ENCODE results near the gene PIGC. TPM values are rescaled to one million over a fixed set of nuclear protein-coding genes. Genes with fewer than 3 reads are reported as not detected.

Gene PIGC
- total RNA-seq, 1 experiment from 2014 or later: 26.6 TPM

DNA sequence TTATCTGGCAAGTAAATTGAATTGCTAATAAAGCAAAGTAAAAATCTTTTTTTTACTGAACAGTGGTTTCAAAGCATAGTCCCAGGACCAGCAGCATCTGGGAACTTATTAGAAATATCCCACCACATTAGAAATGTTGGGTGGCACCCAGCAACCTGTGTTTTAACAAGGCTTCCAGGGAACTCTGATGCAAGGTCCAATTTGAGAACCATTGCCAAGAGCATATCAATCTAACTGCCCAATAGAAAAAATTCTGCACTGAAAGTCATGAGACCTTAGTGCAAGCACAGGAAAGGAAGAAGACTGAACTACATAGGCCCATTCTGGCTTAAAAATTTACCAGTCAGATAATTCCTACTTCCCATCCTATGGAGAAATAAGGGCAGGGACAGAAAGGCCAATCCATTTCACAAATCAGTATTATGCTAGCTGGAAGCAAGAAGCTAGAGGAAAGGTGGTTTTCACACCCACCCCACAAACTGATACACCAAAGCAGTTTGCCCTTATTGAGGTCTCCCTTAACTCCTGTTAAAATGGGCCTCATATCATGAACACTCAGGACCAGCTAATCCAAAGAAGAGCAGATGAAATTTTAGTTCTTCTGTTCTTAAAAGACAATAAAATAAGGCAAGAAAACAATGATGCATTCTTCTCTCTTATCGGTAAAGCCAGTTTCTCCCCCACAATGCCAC, 40.8 kb downstream of the PIGC start:
- no peaks in the 10 kb centered on the region for H3K27me3 ChIP-seq
- no peaks in the 10 kb centered on the region for H3K36me3 ChIP-seq
- peaks cover 27% of the 10 kb centered on the region for H3K4me1 ChIP-seq
- H3K9me3 ChIP-seq (replicated peaks): no peaks in the 10 kb centered on the region
- DNase-seq: no peak
- H3K4me3 ChIP-seq: no peak overlapping the region
- no peak overlapping the region for H3K27ac ChIP-seq

DNA sequence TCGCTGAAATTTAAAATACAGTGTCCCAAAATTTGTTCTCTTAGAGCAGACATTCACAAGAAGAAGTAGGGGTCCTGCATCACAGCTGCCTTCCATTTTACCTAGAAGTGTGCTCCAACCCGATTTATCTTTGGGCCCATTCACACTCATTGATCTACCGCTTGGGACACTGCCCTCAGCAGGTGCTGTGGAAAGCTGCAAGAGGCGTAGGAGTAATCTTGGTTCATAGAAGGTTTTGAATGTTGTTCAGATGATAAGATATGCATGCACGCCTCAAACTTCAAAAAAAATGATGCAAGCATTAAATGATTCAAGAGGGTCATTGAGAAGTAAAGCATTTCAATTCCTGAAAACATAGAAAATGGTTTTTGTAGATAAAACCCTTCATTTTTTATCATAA, 42.0 kb downstream of the PIGC start:
- Histone ChIP-seq H3K4me3 (no peak overlapping the region), H3K9me3 (replicated peaks) (no peaks in the 10 kb centered on the region), H3K36me3 (no peaks in the 10 kb centered on the region), H3K27me3 (no peaks in the 10 kb centered on the region), H3K27ac (no peak overlapping the region), H3K4me1 (peaks cover 32% of the 10 kb centered on the region)
- no peak for DNase-seq

DNA sequence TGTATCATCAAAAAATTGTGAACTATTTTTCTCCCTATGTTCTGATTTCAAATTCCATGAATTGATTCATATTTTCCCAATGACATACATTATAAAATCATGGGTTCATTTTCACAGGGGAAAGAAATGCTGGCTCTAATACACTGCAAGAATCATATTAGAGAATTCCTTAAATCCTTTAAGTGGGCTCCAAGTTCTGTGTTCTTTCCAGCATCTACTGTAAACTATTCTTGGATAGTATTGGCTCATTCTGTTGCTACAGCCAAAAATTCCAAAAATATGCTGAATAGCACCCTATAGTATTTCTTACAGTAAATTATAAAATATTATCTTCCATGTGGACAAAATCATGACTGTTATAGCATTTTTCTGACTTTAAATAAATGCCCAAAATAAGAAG, 42.4 kb downstream of the PIGC start:
- Histone ChIP-seq H3K27me3 (no peaks in the 10 kb centered on the region), H3K4me3 (no peak overlapping the region), H3K27ac (no peak overlapping the region), H3K9me3 (replicated peaks) (no peaks in the 10 kb centered on the region), H3K4me1 (peaks cover 32% of the 10 kb centered on the region), H3K36me3 (no peaks in the 10 kb centered on the region)
- no peak for DNase-seq

DNA sequence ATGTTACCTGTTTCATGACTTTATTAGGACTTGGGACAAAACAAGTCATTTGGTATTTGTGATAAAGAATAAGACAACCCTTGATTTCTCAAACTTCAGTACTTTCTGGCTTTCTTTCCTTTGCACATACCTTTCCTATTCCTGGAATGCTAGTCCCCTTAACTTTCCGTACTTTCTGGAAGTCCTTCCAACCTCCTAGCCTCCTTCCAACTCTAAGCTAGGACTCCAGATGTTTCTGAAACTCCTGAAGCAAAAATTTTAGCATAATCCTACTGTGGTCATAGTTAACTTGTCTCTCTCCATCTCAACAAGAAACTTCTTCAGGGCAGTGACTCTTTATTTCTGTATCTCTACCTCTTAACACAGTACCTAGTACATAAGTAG, 43.2 kb downstream of the PIGC start:
- H3K4me1 ChIP-seq: peaks cover 32% of the 10 kb centered on the region
- no peaks in the 10 kb centered on the region for H3K27me3 ChIP-seq
- H3K36me3 ChIP-seq: no peaks in the 10 kb centered on the region
- no peaks in the 10 kb centered on the region for H3K9me3 ChIP-seq (replicated peaks)
- H3K27ac ChIP-seq: peak overlapping the region; percentile 73
- H3K4me3 ChIP-seq: no peak overlapping the region
- no peak for DNase-seq

DNA sequence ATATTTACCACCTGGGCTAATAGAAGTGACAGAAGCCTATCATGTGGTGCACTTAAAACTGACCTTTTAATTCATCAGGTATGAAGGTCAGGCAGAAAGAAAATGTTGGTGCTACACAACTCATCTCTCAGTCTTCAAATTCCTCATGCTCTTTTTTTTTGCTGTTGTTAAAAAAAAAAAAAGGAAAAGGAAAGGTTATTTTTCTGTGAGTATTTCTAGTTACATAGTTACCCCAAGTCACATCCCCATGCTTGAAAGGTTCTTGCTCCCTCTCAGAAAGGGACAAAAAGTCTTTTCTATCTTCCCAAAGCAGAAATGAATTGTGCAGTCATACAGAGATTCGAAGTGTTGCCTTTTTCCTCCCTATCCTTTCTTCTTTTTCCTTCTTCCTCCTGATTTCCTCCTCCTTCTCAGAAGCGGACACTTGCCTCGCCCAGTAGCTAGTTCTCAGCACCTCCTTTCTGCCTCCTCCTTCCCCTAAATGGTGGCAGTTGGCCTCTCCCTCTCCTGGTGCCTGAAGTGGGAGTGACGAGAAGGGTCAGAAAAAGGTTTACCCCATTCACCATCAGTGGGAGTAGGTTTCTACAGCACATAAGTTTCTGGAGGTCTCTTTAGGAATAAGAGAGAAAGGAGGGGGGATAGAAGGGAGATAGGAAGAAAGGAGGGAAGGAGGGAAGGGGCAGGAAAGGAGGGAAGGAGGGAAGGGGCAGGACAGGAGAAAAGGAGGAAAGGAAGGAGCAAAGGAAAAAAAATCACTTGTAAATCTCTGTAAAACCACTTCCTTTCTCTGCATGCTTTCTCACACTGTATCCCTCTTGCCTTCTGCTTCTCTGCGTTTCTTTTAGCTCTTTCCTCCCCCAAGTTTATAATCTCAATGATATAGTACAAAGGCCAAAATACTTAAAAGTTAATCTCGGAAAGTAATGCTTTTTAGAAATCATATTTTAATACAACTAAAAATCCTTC, 43.8 kb downstream of the PIGC start:
- Histone ChIP-seq H3K27me3 (no peaks in the 10 kb centered on the region), H3K9me3 (replicated peaks) (no peaks in the 10 kb centered on the region), H3K4me1 (peaks cover 32% of the 10 kb centered on the region), H3K27ac (peak overlapping the region; percentile 73), H3K36me3 (no peaks in the 10 kb centered on the region), H3K4me3 (no peak overlapping the region)
- DNase-seq: peak in 1 of 2 experiments; percentile 42

DNA sequence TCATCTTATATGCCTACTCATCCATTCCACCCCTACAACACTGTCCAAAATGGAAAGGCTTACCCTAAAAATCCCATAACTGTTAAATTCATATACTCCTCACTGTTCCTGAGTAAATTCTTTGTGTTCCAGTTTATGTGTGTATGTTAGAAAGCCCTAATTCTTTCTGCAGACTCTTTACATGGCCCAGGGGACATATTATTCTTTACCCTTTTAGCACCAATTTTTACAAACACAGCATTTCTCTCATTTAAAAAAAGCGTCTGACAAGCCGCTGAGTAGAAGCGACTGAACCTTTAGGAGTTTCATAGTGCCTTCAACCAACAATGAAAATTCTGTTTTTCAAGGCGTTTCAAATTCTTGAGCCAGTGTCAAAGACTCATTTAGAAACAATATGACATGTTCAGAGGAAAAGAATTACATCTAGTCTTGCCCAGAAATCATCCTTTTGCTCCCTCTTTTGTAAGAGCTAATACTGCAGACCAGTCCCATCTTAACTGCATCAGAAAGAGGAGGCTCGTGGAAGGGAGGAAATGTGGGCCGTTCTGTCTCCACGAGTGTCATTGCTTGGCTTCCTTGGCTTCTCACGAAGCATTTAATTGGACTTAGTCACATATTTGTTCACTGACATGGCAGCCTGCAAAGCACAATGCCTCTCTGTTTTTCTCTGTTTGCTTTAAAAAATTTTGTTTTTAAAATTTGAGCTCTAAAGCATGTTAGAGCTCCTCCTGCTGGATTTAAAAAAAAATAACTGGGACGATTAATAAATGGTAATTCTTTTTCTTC, 44.7 kb downstream of the PIGC start:
- Histone ChIP-seq H3K4me3 (no peak overlapping the region), H3K9me3 (replicated peaks) (no peaks in the 10 kb centered on the region), H3K4me1 (peaks cover 37% of the 10 kb centered on the region), H3K36me3 (no peaks in the 10 kb centered on the region), H3K27ac (peak overlapping the region; percentile 73), H3K27me3 (no peaks in the 10 kb centered on the region)
- DNase-seq: peak; percentile 74 to 88

DNA sequence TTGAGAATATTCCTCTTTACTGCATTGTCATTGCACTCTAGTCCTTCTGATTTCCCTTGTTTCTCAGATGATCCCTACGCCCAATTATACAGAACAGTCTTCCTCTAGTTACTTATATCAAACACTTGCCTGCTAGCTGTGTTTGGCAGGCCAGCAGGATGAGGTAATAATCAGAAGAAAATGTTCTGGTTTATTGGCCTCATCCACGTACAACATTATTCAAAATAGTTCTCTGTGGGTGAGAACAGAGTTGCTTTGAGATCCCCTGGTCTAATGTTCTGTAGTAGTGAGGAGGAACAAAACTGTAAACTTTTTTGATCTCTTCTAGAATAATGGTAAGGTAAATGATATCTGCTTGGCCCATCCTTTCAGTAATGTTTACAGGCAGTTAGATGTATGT, 45.7 kb downstream of the PIGC start:
- Histone ChIP-seq H3K4me3 (no peak overlapping the region), H3K36me3 (no peaks in the 10 kb centered on the region), H3K9me3 (replicated peaks) (no peaks in the 10 kb centered on the region), H3K4me1 (peaks cover 40% of the 10 kb centered on the region), H3K27me3 (no peaks in the 10 kb centered on the region), H3K27ac (no peak overlapping the region; the same call in 1 of the 2 replicates)
- no peak for DNase-seq

DNA sequence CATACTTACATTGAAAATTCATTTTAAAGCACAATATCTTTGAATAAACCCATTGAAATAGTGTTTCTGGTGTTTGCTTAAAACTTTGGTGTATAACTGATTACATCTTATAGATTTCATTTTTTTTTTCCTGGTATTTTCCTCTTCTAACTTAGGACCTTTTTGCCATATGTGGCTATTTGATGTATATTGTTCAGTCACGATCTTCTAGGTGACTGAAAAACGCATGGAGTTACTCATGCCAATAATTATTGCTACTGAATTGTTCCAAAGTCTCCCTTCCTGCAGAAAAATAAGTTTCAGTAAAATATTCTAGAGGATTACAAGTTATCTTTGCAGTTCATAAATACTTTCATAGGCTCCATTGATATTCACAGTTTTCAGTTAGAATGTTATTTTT, 46.2 kb downstream of the PIGC start:
- no peak for DNase-seq
- Histone ChIP-seq H3K36me3 (no peaks in the 10 kb centered on the region), H3K4me1 (peaks cover 40% of the 10 kb centered on the region), H3K9me3 (replicated peaks) (no peaks in the 10 kb centered on the region), H3K27me3 (no peaks in the 10 kb centered on the region), H3K4me3 (no peak overlapping the region), H3K27ac (no peak overlapping the region)

DNA sequence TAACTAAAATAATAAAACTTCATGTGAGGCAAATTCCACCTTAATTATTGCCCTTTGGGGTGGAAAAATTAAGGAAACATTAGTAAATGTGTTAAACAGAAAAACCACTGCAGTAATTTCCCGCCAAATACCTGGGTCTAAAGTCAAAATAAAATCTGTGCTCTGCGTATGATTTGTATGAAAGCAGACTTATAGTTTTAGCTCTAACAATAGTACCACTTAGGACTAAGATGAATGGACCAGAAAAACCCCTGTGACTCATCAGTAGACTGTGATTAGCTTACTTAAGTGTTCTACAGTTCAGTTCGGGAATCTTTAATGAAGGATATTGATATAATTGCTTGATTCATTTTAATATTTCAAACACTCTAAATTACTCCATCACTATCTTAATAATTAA, 46.6 kb downstream of the PIGC start:
- Histone ChIP-seq H3K4me3 (no peak overlapping the region), H3K9me3 (replicated peaks) (no peaks in the 10 kb centered on the region), H3K27me3 (no peaks in the 10 kb centered on the region), H3K4me1 (peaks cover 40% of the 10 kb centered on the region), H3K36me3 (no peaks in the 10 kb centered on the region), H3K27ac (no peak overlapping the region)
- DNase-seq: no peak

DNA sequence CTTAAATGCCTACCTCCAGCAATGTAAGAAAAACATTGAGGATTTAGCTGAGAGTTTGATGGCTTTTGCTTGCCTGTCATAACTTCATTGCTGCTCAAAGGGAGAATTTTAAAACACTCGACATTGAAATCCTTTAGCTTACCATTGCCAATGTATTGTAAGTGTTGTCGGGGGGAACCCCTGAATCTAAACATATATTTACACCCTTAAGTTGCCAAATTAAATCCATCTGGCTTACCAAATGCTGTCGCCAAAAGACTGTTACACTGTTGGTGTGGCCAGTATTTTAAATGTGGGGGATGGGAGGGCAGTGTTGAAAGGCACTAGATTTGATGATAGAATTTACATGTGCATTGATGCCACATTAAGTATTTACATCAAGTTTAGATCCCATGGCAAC, 48.3 kb downstream of the PIGC start:
- H3K36me3 ChIP-seq: no peaks in the 10 kb centered on the region
- H3K4me1 ChIP-seq: peaks cover 36% of the 10 kb centered on the region
- H3K4me3 ChIP-seq: no peak overlapping the region
- H3K27ac ChIP-seq: no peak overlapping the region
- no peaks in the 10 kb centered on the region for H3K27me3 ChIP-seq
- H3K9me3 ChIP-seq (replicated peaks): no peaks in the 10 kb centered on the region
- DNase-seq: no peak

DNA sequence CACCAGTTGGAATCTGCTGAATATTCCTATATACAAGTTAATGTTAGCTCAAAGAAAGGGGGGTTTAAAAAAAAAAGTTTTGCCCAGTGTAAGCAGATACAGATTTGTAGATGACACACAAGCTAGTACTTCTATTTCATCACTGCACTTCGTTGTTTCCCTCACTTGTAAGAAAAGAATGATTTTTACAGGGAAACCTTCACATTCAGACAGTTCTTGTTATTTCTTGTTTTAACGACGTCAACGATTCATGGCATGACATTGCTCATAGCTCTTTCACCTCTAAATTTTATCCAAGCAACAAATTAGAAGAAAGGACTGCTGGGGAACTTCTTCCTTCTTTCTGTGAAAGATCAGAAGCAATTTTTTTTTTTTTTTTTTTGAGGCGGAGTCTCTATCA, 49.1 kb downstream of the PIGC start:
- Histone ChIP-seq H3K4me1 (peaks cover 29% of the 10 kb centered on the region), H3K27ac (no peak overlapping the region), H3K36me3 (no peaks in the 10 kb centered on the region), H3K27me3 (no peaks in the 10 kb centered on the region), H3K4me3 (no peak overlapping the region), H3K9me3 (replicated peaks) (no peaks in the 10 kb centered on the region)
- DNase-seq: no peak

DNA sequence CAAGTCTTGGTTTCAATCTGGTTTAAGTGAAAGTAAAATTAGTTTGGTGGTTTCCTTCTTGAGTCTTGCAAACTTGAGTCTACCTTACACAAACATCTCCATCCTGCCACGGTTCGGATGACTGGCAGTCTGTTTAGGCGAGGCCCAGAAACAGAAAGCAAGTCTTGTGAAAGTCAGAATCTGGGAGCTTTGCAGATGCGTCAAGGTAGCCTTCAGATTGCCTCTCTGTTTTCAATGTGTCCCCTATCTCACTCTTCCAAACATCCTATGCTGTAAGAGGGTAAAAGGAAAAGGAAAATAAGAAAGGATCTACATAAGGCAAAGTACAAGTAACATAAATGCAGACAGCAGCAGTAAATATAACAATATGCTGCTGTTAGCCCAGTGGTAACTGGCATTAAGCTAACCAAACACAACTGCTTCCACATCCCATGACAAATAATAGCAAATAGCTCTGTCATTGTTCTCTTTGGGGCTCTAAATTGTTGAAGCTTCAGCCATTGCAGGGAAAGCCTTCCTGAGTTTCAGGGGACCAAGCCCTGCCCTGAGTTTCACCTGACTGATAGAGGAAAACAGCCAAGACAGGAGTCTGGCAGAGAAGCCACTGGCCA, 49.6 kb downstream of the PIGC start:
- Histone ChIP-seq H3K9me3 (replicated peaks) (no peaks in the 10 kb centered on the region), H3K4me3 (no peak overlapping the region), H3K36me3 (no peaks in the 10 kb centered on the region), H3K27ac (no peak overlapping the region), H3K27me3 (no peaks in the 10 kb centered on the region), H3K4me1 (peaks cover 25% of the 10 kb centered on the region)
- peak in 1 of 2 experiments; percentile 10 for DNase-seq

DNA sequence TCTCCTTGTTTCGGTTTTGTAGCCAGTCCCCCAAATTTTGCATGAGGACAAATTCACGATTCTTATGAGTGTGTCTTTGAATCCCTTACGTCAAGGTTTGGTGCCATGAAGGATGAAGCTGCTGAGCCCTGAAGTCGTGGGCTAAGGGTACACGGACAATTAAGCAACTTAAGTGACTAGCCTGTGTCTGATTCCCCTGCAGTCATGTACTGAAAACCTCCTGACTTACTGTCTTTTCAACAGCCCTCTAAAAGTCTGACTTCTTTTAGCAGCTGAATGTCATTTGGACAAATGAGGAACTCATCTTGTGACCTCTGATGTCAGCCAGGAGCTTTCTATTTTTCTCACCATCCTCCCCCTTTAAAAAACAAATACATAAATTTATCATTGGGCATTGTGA, 50.5 kb downstream of the PIGC start:
- no peaks in the 10 kb centered on the region for H3K36me3 ChIP-seq
- H3K27me3 ChIP-seq: no peaks in the 10 kb centered on the region
- H3K4me1 ChIP-seq: peaks cover 17% of the 10 kb centered on the region
- H3K4me3 ChIP-seq: no peak overlapping the region
- no peak overlapping the region for H3K27ac ChIP-seq
- H3K9me3 ChIP-seq (replicated peaks): no peaks in the 10 kb centered on the region
- no peak for DNase-seq

DNA sequence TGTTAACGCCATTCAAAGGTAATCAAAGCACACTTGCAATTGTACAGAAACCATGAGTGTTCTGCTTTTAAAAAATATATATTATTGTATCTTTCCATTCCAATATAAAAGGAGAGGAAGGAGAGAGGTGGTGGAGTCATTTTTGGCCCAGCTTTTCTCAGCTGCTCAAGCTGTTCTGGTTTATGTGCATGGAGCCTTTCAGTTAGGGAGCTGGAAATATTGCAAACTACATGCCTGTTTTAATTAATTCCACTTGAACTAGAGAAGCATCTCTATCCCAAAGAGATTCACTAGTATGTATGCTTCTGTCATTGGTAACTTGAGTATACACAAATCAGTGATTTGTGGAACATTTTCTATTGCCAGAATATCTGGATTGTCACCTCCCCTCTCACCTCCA, 51.9 kb downstream of the PIGC start:
- no peak overlapping the region for H3K27ac ChIP-seq
- H3K36me3 ChIP-seq: no peaks in the 10 kb centered on the region
- no peaks in the 10 kb centered on the region for H3K9me3 ChIP-seq (replicated peaks)
- DNase-seq: no peak
- peaks cover 8% of the 10 kb centered on the region; the same call in 1 of the 2 replicates for H3K4me1 ChIP-seq
- no peaks in the 10 kb centered on the region for H3K27me3 ChIP-seq
- no peak overlapping the region for H3K4me3 ChIP-seq

All from SJCRH30 (cell line).